Natural killer cell (primary cell): ENCODE measurements around the gene NDUFS6. TPM values are rescaled to one million over a fixed set of nuclear protein-coding genes. Genes with fewer than 3 reads are reported as not detected.

Experiments
- ATAC-seq, 3 donors: fragments of 150-1000 bp in 2 of 3; fragments of 200-7000 bp in 1 of 3; cut with Tn5 transposase; 1 replicate in 1 of 3; 2 replicates in 2 of 3; pipeline ENCODE4 v1.10.0; 2021; ENCODE audit warnings: mild to moderate bottlenecking in 2 of 3, moderate library complexity in 2 of 3
- DNase-seq, 2 donors: peaks; one replicate each; pipeline versions ENCODE4 v3.0.0 to v3.0.0-alpha.2; 2013 to 2021; ENCODE audit warnings: mixed read lengths in 1 of 2
- H3K27ac ChIP-seq: one replicate; pipeline ENCODE4 v1.5.1; 2013; ENCODE audit warnings: mild to moderate bottlenecking, low read length
- H3K27me3 ChIP-seq: one replicate; pipeline ENCODE4 v1.6.1; 2013; ENCODE audit warnings: low read length; ENCODE audit not compliant: control insufficient read depth, insufficient read depth
- H3K36me3 ChIP-seq: one replicate; pipeline ENCODE4 v1.6.1; 2013; ENCODE audit warnings: low read length; ENCODE audit not compliant: control insufficient read depth, insufficient read depth
- H3K4me1 ChIP-seq: one replicate; pipeline ENCODE4 v1.6.1; 2013; ENCODE audit warnings: low read length; ENCODE audit not compliant: control insufficient read depth, insufficient read depth
- H3K4me3 ChIP-seq: one replicate; pipeline ENCODE4 v1.5.1; 2013; ENCODE audit warnings: low read length
- H3K9me3 ChIP-seq: one replicate; pipeline ENCODE4 v1.6.1; 2013; ENCODE audit warnings: low read length; ENCODE audit not compliant: control insufficient read depth, insufficient read depth
- H3K27ac Mint-ChIP-seq, 2 donors: one replicate each; pipeline ENCODE4 v1.8.0; 2022; ENCODE audit warnings: mild to moderate bottlenecking in 2 of 2, mixed read lengths in 2 of 2, moderate library complexity in 1 of 2
- H3K27me3 Mint-ChIP-seq, 2 donors: one replicate each; pipeline ENCODE4 v1.8.0; 2022; ENCODE audit warnings: low read depth in 2 of 2, mixed read lengths in 2 of 2
- H3K36me3 Mint-ChIP-seq: one replicate; pipeline ENCODE4 v1.8.0; 2022; ENCODE audit warnings: mixed read lengths
- H3K4me1 Mint-ChIP-seq, 2 donors: one replicate each; pipeline ENCODE4 v1.8.0; 2022; ENCODE audit warnings: mixed read lengths in 2 of 2
- H3K4me3 Mint-ChIP-seq: one replicate; pipeline ENCODE4 v1.8.0; 2022; ENCODE audit warnings: mild to moderate bottlenecking, moderate library complexity, mixed read lengths
- H3K9me3 Mint-ChIP-seq, 2 donors: one replicate each; pipeline ENCODE4 v1.8.0; 2022; ENCODE audit warnings: mixed read lengths in 2 of 2
- WGBS: methylation state at CpG from one replicate; pipeline ENCODE4 v1.1.7; 2013; ENCODE audit warnings: missing lambda C conversion rate; ENCODE audit not compliant: insufficient coverage; 5-methylcytosine and 5-hydroxymethylcytosine counted together
- intact Hi-C: fragments of 100-400 bp; cut with micrococcal nuclease; formaldehyde crosslinking; loops from one replicate; pipeline ENCODE4 v1.14.2; 2022
- total RNA-seq, 4 donors: library from RNA; stranded (reverse); fragments of 120-200 nt in 1 of 4; gene quantifications; one replicate each; pipeline versions ENCODE4 v1.2.3 to v1.2.4, GENCODE V29; 2013 to 2022
- TF ChIP-seq, protein P1 (sequence below): fragments of 200-600 bp; IDR thresholded peaks from one replicate; pipeline ENCODE4 v1.8.0; 2022; ENCODE audit warnings: antibody characterized with exemption

Gene NDUFS6
- total RNA-seq, 3 donors from 2014 or later (not counting 1 experiment from before 2014, with no cell fraction given) = 19.2 to 25.9 (median 22.5) TPM

DNA sequence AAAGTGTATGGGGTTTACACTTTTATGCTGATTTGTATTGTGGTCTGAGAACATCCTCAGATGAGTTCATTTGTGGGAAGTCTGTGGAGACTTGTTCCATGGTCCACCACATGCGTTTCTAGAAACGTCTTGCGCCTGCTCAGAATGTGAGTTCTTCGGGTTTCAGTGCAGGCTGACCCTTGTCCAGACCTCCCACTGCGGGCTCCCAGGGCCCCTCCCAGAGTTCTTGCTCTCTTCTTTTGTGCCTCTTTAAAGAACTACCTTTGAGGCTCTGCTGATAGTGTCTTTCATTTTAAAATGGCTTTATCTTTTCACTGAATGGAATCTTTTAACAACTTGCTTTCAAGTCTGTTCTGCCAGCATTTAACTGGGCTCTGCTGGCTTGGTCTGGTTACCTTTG is 17.6 kb downstream of the NDUFS6 start:
- Histone ChIP-seq H3K4me3 (no peak overlapping the region), H3K27me3 (no peaks in the 10 kb centered on the region), H3K4me1 (no peaks in the 10 kb centered on the region), H3K36me3 (peaks cover 67% of the 10 kb centered on the region), H3K27ac (no peak overlapping the region), H3K9me3 (no peaks in the 10 kb centered on the region)
- ATAC-seq = no peak
- Mint-ChIP-seq H3K36me3 (peaks cover 19% of the 10 kb centered on the region), H3K9me3 (no peaks in the 10 kb centered on the region), H3K27me3 (no peaks in the 10 kb centered on the region), H3K4me3 (no peak overlapping the region), H3K4me1 (peaks cover 0 to 7% of the 10 kb centered on the region in 2 donors), H3K27ac (peak overlapping the region in 1 of 2 donors; percentile 0)
- WGBS = 87% methylated on average over 5 of the region's 5 CpGs
- DNase-seq = no peak
- intact Hi-C loops = no loop called here
- TF ChIP-seq, protein P1, sequence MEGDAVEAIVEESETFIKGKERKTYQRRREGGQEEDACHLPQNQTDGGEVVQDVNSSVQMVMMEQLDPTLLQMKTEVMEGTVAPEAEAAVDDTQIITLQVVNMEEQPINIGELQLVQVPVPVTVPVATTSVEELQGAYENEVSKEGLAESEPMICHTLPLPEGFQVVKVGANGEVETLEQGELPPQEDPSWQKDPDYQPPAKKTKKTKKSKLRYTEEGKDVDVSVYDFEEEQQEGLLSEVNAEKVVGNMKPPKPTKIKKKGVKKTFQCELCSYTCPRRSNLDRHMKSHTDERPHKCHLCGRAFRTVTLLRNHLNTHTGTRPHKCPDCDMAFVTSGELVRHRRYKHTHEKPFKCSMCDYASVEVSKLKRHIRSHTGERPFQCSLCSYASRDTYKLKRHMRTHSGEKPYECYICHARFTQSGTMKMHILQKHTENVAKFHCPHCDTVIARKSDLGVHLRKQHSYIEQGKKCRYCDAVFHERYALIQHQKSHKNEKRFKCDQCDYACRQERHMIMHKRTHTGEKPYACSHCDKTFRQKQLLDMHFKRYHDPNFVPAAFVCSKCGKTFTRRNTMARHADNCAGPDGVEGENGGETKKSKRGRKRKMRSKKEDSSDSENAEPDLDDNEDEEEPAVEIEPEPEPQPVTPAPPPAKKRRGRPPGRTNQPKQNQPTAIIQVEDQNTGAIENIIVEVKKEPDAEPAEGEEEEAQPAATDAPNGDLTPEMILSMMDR = no peak

DNA sequence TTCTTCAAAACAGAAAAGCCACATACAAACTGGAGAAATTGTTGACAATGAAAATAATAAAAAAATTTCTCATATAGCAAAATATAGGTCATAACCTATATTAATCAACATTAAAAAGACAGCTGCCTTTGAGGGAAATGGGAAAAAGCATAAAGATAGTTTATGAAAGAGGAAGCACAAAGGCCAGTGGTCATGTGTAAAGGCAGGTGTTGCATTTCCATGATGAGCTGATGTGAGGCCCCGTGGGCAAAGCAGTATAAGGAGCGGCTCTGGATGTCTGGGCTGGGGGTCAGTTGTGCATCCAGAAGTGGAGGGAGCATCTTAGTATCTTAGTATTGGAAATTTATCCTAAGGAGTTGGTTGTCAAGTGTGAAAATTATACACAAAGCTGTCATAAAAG is 18.3 kb downstream of the NDUFS6 start:
- H3K9me3 Mint-ChIP-seq = no peaks in the 10 kb centered on the region
- peaks cover 0 to 7% of the 10 kb centered on the region in 2 donors for H3K4me1 Mint-ChIP-seq
- no peaks in the 10 kb centered on the region for H3K27me3 Mint-ChIP-seq
- Histone ChIP-seq H3K4me3 (no peak overlapping the region), H3K36me3 (peaks cover 61% of the 10 kb centered on the region), H3K27me3 (no peaks in the 10 kb centered on the region), H3K27ac (no peak overlapping the region), H3K4me1 (no peaks in the 10 kb centered on the region), H3K9me3 (no peaks in the 10 kb centered on the region)
- intact Hi-C loops = no loop called here
- ATAC-seq (no peak), DNase-seq (no peak)
- H3K4me3 Mint-ChIP-seq = no peak overlapping the region
- TF ChIP-seq, protein P1 = no peak
- 90% methylated on average over 2 of the region's 2 CpGs for WGBS
- peaks cover 19% of the 10 kb centered on the region for H3K36me3 Mint-ChIP-seq
- peak overlapping the region in 1 of 2 donors; percentile 0 for H3K27ac Mint-ChIP-seq

DNA sequence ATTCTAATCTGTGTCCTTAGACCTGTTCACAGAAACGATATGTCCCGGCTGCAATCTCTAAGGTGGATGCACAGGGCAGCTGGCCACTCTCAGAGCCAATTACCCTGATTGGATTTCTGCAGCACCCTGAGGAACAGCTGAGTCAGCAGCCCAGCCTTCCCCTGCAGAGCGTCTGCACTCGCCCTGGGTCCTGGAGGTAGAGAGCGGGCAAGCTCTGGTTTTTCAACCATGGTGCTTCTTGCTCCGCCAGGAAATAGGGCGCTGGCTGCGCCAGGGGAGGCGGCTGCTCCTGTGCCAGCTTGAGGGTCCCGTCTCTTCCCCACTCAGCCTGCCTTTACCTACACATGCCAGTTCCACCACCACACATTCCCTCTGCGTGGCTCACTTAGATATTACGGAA is 19.2 kb downstream of the NDUFS6 start:
- H3K36me3 ChIP-seq = peaks cover 51% of the 10 kb centered on the region
- H3K36me3 Mint-ChIP-seq = peaks cover 19% of the 10 kb centered on the region

DNA sequence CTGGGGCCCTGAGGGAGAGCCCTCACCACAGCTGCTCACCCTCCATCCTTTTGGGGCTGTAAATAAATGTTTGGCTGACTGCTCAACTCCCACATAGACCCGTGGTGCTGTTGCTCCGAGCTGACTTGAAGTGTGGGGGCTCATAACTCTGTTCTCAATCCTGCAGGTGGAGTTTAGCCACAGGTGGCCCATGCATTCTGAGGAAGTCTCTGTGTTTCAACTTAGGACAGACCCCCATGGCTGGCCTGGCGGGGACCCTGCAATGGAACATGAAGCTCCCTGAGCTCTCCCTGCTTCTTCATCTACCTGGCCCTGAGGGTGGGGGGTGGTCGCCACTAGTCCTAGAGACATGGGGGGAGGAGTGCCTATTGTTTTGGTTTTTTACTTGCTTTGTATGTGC is 19.7 kb downstream of the NDUFS6 start:
- no peaks in the 10 kb centered on the region for H3K27me3 Mint-ChIP-seq
- TF ChIP-seq, protein P1 = no peak
- no peak overlapping the region for H3K27ac Mint-ChIP-seq
- H3K9me3 ChIP-seq = no peaks in the 10 kb centered on the region
- DNase-seq = no peak
- H3K4me3 Mint-ChIP-seq = no peak overlapping the region
- ATAC-seq = no peak
- H3K4me3 ChIP-seq = no peak overlapping the region
- no peak overlapping the region for H3K27ac ChIP-seq
- H3K4me1 Mint-ChIP-seq = peaks cover 0 to 7% of the 10 kb centered on the region in 2 donors
- no peaks in the 10 kb centered on the region for H3K4me1 ChIP-seq
- WGBS = 97% methylated on average over 3 of the region's 4 CpGs
- peaks cover 19% of the 10 kb centered on the region for H3K36me3 Mint-ChIP-seq
- no peaks in the 10 kb centered on the region for H3K27me3 ChIP-seq
- peaks cover 46% of the 10 kb centered on the region for H3K36me3 ChIP-seq
- no peaks in the 10 kb centered on the region for H3K9me3 Mint-ChIP-seq
- intact Hi-C loops = no loop called here

More for the DNA sequence above, 19.2 kb downstream of the NDUFS6 start:
- Mint-ChIP-seq H3K9me3 (no peaks in the 10 kb centered on the region), H3K4me1 (peaks cover 0 to 7% of the 10 kb centered on the region in 2 donors), H3K4me3 (no peak overlapping the region), H3K27ac (no peak overlapping the region), H3K27me3 (no peaks in the 10 kb centered on the region)
- Histone ChIP-seq H3K27ac (no peak overlapping the region), H3K27me3 (no peaks in the 10 kb centered on the region), H3K4me3 (no peak overlapping the region), H3K4me1 (no peaks in the 10 kb centered on the region), H3K9me3 (no peaks in the 10 kb centered on the region)
- DNase-seq (no peak), ATAC-seq (no peak)
- TF ChIP-seq, protein P1 = no peak
- intact Hi-C loops = no loop called here
- 88% methylated on average over 11 of the region's 12 CpGs for WGBS
